NCI-H774 (cell line): ENCODE measurements around the gene FAM193A.
"Not testable (repeated sequence)": the region's sequence is repeated elsewhere in the genome, so short reads cannot be mapped to it uniquely, and the experiment has no call there.

Experiments
- DNase-seq: peaks from one replicate; lab custom pipeline; 2025; lab: John Stamatoyannopoulos, UW

Gene FAM193A

DNA sequence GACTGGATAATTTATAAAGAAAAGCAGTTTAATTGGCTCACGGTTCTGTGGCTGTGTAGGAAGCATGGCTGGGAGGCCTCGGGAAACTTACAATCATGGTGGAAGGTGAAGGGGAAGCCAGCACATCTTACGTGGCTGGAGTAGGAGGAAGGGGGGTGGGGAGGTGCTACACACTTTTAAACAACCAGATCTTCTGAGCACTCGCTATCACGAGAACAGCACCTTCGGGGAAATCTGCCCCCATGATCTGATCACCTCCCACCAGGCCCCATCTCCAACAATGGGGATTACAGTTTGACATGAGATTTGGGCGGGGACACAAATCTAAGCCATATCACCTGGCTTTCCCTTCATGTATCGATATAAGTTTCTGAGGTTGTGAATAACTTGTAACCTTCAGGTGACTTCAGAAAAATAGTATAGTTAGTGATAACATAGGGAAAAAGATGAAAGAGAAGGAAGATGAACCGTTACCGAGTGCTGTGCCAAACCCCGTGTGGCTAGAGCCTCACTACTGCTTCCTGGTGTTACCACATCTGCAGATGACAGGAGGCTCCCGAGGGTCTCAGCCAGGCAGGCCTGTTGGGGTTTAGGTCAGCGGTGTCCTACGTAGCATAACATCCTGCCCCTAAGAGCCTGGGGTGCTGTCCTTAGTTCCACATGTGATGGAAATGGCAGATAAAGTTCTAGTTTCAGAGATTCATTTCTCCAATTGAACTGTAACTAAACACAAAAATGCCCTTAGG is 116.1 kb downstream of the FAM193A start:
- DNase-seq: no peak

DNA sequence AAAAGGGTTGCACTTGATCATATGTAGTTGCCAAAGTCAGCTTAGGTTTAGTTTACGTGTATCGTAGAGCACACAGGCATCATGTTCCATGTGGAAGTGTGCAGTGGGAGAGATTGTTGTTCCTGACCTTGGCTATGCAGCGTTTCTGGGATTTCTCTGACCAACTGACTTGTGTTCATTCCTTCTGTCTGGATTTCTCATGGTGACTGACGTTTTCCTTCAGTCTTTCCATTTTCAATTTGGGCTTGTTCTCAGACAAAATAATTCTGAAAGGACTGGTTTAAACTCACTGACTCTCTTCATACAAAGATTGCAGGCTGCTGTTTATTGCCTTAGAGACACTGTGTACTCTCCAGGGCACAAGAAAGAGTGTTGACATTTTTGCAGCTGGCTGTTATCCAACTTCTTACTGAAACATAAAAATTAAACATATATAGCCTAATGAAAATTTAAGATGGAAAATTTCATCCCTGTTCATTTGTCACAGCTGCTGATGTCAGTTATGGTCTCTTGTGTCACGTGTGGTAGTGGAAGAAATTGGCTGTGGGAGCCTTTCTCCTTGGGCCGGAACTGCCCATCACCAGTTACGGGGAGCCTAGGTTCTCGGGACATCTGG is 124.3 kb downstream of the FAM193A start:
- DNase-seq: no peak

DNA sequence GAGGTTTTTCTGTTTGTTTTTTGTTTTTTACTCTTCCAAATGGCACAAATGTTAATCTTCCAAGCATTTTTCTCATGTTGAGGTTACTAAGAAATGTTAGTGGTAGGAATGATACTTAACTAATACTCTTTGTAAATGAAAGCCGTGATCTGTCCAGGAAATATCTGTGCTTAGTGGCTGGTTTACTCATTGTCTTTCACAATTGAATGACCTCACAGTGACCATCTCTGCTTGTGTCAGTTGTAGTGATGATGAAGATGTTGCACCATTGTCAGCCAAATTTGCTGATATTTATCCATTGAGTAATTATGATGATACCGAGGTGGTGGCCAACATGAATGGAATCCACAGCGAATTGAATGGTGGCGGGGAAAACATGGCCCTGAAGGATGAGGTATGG is 126.2 kb downstream of the FAM193A start:
- no peak for DNase-seq

DNA sequence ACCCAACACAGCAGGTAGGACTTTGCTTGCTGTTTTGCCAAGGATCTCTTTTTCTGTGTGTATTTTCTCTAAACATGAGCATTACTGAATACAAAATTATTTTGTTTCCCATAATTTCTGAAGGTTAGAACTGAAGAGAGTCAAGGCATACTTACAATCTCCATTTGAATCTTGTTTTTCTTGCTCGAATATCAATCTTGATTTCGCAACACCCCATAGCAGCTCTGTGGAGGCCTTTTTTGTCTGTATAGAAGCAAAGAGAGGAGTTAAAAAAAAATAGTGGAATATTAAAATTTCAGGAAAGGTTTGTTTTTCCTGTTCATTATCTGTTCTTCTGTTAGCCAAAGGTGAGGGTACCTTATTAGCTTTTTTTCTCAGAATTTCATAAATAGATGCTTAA is 126.8 kb downstream of the FAM193A start:
- no peak for DNase-seq

DNA sequence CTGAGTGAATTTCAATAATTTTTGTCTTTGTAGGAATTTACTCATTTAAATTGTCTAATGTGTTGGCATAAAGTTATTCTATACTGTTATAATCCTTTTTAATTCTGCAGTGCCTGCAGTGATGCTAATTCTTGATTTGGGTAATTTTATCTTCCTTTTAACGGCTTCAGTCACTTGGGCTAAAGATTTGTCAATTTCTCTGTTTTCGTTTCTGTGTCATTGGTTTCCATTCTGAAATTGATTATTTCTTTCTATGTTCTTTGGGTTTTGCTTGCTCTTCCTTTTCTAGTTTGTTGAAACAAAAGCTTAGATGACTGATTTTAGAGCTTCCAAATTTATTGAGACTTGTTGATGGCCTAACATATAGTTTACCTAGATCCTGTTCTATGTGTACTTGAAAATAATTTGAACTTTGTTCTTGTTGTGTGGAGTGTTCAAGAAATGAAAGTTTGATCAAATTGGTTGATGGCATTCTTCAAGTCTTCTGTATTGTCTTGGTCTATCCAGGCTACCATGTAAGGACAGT is 130.3 kb downstream of the FAM193A start:
- DNase-seq: no peak

DNA sequence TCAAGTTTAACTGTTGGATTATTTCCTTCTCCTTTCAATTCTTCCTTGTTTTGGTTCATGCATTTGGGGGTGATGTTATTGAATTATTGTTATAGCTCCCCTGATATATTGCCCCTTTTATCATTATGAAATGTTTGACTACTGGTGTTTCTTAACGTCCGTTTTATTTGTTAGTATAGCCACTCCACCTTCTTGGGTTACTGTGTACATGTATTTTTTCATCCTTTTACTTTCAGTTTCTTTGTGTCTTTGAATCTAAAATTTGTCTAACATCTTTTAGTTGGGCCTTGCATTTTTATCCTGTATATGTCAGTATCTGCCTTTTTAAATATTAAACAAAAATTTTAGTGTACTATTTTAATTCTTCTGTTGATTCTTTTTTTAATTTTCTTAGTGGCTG is 131.0 kb downstream of the FAM193A start:
- DNase-seq: no peak

DNA sequence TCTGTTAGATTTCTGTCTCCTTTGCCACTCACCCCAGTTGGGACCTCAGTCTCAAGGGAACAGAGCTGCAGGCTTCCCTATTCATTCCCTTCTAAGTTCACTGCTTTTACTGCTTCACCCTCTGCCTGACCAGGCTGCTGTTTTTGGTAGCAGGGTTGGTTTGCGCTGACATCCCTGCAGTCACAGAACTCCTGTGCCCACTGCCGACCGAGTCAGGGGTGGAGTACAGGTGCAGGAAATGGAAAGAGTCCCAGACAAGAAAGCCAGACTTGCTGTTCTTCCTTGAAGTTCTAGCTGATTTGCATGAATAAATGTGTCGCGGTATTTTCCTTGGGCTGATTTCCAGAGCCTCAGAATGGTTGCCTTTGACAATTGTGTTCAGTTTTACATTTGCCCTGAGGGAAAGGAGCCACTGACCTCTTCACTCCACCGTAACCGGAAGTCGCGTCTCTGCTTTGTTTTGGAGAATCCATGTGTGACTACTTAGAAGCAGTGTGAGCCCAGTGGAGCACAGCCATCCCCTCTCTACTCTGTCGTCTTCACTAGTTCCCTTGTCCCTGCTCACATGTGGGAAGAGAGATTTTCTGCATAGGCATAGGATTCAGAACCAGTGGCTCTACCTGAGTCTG is 134.9 kb downstream of the FAM193A start:
- DNase-seq: no peak

DNA sequence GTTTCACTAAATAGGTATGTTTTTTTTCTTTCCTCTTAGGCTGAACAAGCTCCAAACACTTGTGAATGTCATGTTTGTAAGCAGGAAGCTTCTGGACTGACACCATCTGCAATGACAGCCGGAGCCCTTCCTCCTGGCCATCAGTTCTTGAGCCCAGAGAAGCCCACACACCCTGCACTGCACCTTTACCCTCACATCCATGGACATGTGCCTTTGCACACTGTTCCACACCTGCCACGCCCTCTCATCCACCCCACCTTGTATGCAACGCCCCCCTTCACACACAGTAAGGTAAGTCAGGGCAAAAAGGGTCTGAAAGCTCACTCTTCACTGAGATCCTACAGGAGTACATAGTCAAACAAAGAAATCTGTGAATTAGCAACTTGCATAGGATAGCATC is 135.6 kb downstream of the FAM193A start:
- DNase-seq: no peak

DNA sequence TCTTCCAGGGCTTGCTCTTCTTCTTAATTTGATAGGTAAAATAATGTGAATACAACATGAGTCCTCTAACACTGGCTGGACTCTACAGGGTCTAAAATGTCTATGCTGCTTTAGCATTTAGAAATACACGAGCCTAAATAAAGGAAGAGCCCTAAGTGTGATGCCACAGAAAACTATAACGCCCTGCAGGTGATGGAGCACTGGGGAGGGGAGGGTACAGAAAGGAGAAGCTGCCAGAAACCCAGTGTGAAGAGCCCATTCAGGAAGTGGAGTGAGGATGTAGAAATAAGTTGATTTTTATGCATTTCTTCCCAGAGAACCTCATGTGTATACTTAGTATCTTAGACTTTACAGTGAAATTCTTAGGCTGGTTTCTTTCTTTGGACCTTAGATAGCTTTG is 136.3 kb downstream of the FAM193A start:
- DNase-seq: no peak

DNA sequence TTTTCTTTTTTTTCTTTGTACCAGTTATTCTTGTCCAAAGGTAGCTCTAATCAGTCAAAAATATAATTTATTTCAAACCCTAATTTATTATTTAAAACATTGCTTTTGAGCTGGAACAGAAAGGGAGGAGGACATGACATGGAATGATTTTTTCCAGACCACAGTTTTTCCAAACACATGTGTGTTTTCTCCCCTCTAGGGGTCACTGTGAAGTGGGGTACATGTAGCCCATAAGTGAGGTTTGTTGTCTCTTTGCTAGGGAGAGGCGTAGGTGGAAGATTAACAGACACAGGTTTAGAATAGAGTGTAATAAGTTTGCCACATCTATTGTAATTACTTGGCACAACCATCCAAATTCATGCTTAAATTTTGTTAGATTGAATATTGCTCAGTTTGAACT is 136.7 kb downstream of the FAM193A start:
- no peak for DNase-seq

DNA sequence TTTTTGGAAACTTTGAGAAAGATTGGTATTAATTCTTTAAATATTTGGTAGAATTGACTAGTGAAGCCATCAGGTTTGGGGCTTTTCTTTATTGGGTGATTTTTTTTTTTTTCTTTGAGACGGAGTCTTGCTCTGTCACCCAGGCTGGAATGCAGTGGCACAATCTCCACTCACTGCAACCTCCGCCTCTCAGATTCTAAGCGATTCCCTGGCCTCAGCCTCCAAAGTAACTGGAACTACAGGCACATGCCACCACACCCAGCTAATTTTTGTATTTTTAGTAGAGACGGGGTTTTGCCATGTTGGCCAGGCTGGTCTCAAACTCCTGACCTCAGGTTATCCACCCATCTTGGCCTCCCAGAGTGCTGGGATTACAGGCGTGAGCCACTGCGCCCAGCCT is 143.3 kb downstream of the FAM193A start:
- not testable (repeated sequence) for DNase-seq

DNA sequence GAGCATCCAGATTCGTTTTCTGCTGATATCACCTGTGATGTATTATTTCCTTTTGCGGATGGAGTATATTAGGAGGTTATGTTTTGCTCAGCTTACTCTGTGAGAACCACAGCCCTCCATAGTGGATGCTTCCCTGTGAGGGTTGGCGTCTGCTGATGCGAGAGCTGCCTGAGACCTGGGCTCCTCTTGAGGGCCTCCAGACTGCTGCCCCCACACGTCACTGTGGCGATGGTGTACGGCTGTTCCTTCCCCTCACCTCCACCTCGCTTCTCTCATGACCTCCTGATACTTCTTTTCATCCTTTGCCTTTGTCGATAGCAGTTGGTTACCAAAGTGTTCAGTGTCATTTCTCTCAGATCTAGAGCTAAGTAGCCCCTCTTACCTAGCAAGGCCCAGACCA is 148.0 kb downstream of the FAM193A start:
- DNase-seq: no peak

DNA sequence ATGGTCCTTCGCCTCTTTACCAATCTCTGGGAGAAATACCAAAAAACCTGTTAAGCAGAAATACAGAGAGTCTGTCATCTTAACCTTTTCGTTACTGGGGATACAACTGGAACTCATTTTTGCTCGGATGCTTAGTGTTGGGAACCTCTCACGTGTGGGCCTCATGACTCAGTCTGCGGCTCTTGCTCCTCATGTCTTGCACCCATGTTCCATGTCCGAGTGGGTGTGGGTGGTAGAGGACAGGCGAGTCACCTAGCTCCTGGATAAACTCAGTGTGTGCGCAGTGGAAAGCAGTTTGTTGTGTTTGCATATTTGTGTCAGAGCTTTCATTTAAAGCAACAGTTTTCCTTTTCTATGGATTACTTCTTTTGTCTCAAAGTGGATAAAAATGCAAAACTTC is 149.1 kb downstream of the FAM193A start:
- DNase-seq: no peak

DNA sequence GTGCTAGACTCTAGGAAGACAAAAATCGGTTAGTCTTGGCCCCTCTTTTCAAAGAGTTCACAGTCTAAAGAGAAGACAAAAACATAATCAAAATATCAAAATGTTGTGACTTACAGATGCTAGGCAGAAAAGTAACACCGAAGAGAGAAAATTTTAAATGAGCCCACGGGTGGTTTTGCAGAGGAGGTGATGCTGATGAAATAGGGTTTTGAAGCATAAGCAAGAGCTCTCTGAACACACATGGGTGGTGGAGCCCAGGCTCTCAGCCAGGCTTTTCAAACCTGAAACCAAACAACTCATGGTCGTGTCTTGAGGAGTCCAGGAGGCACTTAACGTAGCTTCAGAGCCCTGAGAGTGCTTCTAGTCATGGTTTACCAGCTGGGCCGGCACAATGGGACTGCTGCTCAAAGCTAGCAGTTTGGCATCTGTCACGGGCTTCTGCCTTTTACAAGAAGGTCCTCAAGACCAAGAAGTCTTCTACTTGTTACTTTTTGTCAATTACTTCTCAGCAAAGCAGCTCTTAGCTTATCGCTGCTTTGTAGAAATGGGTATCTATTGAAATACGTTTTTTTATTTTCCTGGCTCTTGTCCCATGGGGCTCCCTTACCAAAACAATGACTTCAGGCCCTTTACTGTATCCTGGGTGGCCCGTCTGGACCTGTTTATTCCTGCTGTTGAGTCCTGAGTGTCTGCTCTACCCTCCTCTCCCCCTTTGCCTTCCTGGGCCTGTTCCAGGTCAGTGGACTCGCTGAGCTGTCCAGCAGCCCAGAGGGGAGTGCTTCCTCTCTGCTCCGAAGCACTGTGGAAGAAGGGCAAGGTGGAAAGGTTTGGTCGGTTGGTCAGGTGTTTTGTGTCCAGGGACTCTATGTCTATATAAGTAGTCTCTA is 150.2 kb downstream of the FAM193A start:
- no peak for DNase-seq

DNA sequence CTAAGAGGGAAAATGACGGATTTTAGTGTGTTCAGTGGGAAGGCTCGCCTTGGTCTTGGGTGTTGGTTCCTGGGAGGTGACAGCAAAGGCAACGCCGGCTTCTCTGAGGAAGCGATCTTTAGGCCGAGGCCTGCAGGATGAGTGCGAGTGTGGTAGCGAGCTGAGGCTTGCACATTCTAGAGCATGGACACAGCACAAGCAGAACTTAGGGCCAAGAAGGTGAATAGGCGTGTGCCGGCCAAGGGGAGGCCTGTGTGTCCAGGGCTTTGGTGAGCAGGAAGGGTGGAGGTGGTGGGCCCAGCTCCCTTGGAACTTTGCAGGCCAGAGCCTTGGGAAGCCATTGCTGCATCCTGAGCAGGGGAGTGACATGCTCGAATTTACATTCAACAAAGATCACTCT is 151.8 kb downstream of the FAM193A start:
- no peak for DNase-seq

DNA sequence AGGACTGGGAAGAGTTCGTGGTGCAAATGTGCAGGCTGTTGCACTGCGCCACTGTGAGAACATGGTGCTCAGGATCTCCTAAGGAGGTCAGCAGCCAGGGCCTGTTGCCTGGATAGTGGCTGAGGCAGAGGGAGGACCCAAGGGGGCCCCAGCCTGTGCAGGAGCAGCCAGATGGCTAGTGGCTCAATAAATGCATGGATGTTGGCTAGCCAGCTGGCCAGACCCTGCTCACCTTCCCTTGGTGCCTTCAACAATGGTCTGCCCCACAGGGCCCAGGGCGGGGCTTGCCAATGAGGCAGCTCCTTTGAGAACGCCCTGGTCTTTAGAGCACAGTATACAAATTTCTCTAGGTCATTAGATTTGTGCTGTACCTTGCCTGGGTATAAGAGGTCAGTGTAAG is 152.2 kb downstream of the FAM193A start:
- no peak for DNase-seq

DNA sequence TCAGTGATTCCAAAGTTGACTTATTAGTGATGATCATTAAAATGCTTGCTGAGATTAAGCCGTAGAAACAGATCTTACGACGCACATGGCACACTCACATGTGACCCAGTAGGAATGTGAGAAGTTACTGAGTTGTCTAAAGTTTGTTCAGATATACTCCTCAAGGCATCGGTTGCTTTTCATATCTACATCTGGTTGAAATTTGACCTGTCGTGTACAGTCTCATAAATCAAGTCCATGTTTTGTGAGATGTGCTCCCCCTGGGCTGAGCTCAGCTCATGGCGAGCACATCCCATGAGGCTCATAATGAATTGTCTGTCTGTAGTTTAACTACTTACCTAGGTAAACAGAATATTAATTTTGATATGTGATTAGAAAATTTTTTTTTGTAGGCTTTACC is 152.7 kb downstream of the FAM193A start:
- DNase-seq: no peak

DNA sequence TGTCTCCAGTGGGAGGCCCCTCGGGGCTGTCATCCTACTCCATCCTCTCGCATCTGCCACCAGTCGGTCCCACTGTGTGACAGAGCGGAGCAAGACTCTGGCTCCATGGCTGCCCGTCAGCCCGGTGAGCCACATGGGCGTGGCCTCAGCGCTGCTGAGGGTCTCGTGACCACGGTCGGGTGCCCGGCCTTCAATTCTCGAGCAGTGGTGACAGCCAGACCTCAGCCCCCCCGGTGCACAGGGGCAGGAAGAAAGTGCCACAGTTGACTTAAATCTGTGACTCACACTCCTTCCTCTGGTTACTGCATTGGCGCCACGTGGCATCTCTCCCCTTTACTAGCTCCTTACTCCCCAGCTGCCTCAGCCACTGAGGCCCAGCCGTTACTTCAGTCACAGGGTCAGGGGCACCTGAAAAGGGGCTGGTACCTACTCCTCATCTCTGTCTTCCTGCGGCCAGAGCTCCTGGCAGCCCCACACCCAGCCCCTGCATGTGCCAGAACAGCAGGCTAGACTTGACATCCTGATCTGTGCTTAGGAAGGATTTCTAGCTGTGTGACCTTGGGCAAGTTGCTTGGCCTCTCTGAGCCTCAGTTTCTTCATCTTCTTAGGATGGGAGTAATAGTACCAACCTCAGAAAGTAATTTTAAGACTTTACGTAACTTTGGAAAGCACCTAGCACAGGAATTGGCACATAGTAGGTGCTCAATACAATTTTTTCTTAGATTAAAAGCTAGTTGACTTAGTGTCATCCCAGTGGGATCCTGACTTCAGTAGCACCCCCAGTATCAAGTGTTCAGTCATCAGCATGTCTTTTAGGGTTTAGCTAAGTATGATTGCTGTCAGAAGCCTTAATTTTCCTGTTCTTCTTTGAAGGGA is 153.6 kb downstream of the FAM193A start:
- DNase-seq: no peak

DNA sequence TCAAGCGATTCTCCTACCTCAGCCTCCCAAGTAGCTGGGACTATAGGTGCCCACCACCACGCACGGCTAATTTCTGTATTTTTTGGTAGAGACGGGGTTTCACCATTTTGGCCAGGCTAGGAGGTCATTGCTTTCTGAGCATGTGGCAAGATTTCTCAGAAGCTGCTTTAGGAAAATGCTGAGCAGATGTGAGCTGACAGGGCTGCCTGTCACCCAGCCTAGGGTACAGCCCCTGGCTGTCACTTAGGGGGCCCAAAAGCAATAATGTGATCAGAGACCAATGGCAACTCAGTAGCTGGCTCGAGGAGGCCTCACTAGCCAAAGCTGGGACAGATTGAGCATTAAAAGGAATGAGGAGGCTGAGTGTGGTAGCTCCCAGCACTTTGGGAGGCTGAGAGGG is 154.9 kb downstream of the FAM193A start:
- no peak for DNase-seq

DNA sequence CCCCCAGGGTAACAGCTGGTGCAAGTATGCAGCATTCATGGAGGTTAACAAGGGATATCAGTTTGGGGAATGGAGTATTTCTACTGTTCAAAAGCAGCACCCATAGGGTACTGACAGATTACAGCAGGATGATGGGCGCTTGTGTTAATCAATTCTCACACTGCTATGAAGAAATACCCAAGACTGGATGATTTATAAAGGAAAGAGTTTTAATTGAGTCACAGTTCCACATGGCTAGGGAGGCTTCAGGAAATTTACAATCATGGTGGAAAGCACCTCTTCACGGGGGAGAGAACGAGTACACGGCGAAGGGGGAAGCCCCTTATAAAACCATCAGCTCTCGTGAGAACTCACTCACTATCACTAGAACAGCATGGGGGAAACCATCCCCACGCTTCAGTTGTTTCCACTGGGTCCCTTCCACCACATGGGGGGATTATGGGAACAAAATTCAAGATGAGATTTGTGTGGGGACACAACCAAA is 155.5 kb downstream of the FAM193A start:
- DNase-seq: no peak

DNA sequence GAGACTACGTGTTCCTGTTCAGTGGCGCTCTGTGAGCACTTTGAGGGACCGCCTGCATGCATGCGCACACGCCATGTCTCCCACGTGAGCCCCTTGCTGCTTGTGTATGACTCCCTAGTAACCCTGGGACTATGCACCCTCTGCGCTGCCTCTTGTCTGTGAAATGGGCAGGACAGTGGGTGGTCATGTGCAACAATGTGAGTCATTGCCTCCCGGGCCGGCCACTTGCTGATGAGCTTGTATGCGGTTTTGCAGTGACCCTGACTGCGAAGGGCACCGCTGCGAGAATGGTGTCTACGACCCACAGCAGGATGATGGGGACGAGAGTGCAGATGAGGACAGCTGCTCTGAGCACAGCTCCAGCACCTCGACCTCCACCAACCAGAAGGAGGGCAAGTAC is 158.2 kb downstream of the FAM193A start:
- DNase-seq: no peak
